Neuronal stem cell (in vitro differentiated cells): ENCODE results near the gene ABCA10.

Experiments used
- DNase-seq: peaks from one replicate; pipeline ENCODE4 v3.0.0-alpha.2; 2013; ENCODE audit warnings: low spot score
- H2AFZ ChIP-seq: one replicate; pipeline ENCODE4 v1.6.1; 2013; ENCODE audit warnings: mild to moderate bottlenecking, low read length, inconsistent platforms
- H2AK5ac ChIP-seq: 2 replicates; pipeline ENCODE4 v1.6.1; 2013; ENCODE audit warnings: low read depth, mild to moderate bottlenecking, inconsistent platforms, low read length, moderate library complexity, mixed read lengths
- H2BK120ac ChIP-seq: 2 replicates; pipeline ENCODE4 v1.6.1; 2013; ENCODE audit warnings: low read depth, mild to moderate bottlenecking, inconsistent platforms, low read length, moderate library complexity, mixed read lengths
- H2BK12ac ChIP-seq: one replicate; pipeline ENCODE4 v1.6.1; 2013; ENCODE audit warnings: low read length, inconsistent platforms
- H2BK15ac ChIP-seq: 2 replicates; pipeline ENCODE4 v1.6.1; 2013; ENCODE audit warnings: mild to moderate bottlenecking, low read length, inconsistent platforms, mixed read lengths
- H2BK5ac ChIP-seq: one replicate; pipeline ENCODE4 v1.6.1; 2013; ENCODE audit warnings: inconsistent platforms, mild to moderate bottlenecking, low read length, moderate library complexity
- H3K14ac ChIP-seq: one replicate; pipeline ENCODE4 v1.6.1; 2013; ENCODE audit warnings: low read length, inconsistent platforms
- H3K18ac ChIP-seq: 2 replicates; pipeline ENCODE4 v1.6.1; 2013; ENCODE audit warnings: low read length, inconsistent platforms
- H3K23ac ChIP-seq: 2 replicates; pipeline ENCODE4 v1.6.1; 2013; ENCODE audit warnings: low read depth, mild to moderate bottlenecking, mixed read lengths, low read length, inconsistent platforms; ENCODE audit not compliant: poor library complexity
- H3K27ac ChIP-seq: replicated peaks from 3 replicates; pipeline ENCODE4 v1.5.1; 2013; ENCODE audit warnings: low read length, inconsistent platforms
- H3K27me3 ChIP-seq, 3 experiments: 2 replicates each; pipeline ENCODE4 v1.6.1; 2013; ENCODE audit warnings: low read length in 3 of 3, mild to moderate bottlenecking in 2 of 3, inconsistent platforms in 1 of 3, low read depth in 1 of 3, mixed read lengths in 1 of 3, moderate library complexity in 1 of 3; ENCODE audit not compliant: control insufficient read depth in 3 of 3, insufficient read depth in 3 of 3
- H3K36me3 ChIP-seq, 2 donors: replicated peaks in 1 of 2; 2 replicates each; pipeline ENCODE4 v1.6.1; 2013; ENCODE audit warnings: low read length in 2 of 2; ENCODE audit not compliant: control insufficient read depth in 2 of 2, insufficient read depth in 2 of 2
- H3K4ac ChIP-seq: 2 replicates; pipeline ENCODE4 v1.6.1; 2013; ENCODE audit warnings: inconsistent platforms, mild to moderate bottlenecking, low read length, moderate library complexity
- H3K4me1 ChIP-seq, 2 donors: 1 replicate in 1 of 2; 2 replicates in 1 of 2; pipeline ENCODE4 v1.6.1; 2013; ENCODE audit warnings: low read length in 2 of 2, low read depth in 1 of 2; ENCODE audit not compliant: control insufficient read depth in 2 of 2, insufficient read depth in 1 of 2
- H3K4me2 ChIP-seq: one replicate; pipeline ENCODE4 v1.6.1; 2013; ENCODE audit warnings: mild to moderate bottlenecking, low read length, inconsistent platforms; ENCODE audit not compliant: insufficient read depth, poor library complexity, severe bottlenecking
- H3K4me3 ChIP-seq, 2 donors: 2 replicates each; pipeline ENCODE4 v1.5.1; 2013; ENCODE audit warnings: low read length in 2 of 2, mild to moderate bottlenecking in 2 of 2, inconsistent platforms in 1 of 2, moderate library complexity in 1 of 2
- H3K79me1 ChIP-seq: one replicate; pipeline ENCODE4 v1.6.1; 2013; ENCODE audit warnings: low read depth, mild to moderate bottlenecking, inconsistent platforms, low read length, moderate library complexity
- H3K9ac ChIP-seq: one replicate; pipeline ENCODE4 v1.6.1; 2013; ENCODE audit warnings: mild to moderate bottlenecking, low read depth, low read length, inconsistent platforms; ENCODE audit not compliant: poor library complexity
- H3K9me3 ChIP-seq, 2 donors: replicated peaks in 1 of 2; 2 replicates each; pipeline versions ENCODE3 to v1.6.1; 2013; ENCODE audit warnings: low read length in 2 of 2, mild to moderate bottlenecking in 2 of 2, inconsistent platforms in 1 of 2, low read depth in 1 of 2, mixed read lengths in 1 of 2, moderate library complexity in 1 of 2; ENCODE audit not compliant: control insufficient read depth in 2 of 2, insufficient read depth in 1 of 2
- H4K8ac ChIP-seq: one replicate; pipeline ENCODE4 v1.6.1; 2013; ENCODE audit warnings: low read depth, mild to moderate bottlenecking, inconsistent platforms, low read length, moderate library complexity
- H4K91ac ChIP-seq: one replicate; pipeline ENCODE4 v1.6.1; 2013; ENCODE audit warnings: low read length, low read depth, mild to moderate bottlenecking, inconsistent platforms; ENCODE audit not compliant: poor library complexity
- WGBS, 2 donors: extraction: QIAGEN DNeasy Blood & Tissue Kit; methylation state at CpG; one replicate each; pipeline ENCODE4 v1.1.7; 2013; ENCODE audit warnings: missing lambda C conversion rate in 2 of 2, mixed read lengths in 1 of 2; ENCODE audit not compliant: insufficient read length in 2 of 2, insufficient replicate concordance in 1 of 2; ENCODE audit errors: extremely low coverage in 2 of 2; 5-methylcytosine and 5-hydroxymethylcytosine counted together

ABCA10 gene

GRCh38 chr17:69144331-69145255 lies 84.0 kb downstream of the ABCA10 start:
- no peak overlapping the region for H2BK15ac ChIP-seq
- H2AFZ ChIP-seq = no peak overlapping the region
- no peaks in the 10 kb centered on the region for H3K27me3 ChIP-seq
- no peak overlapping the region for H4K8ac ChIP-seq
- no peaks in the 10 kb centered on the region for H3K9me3 ChIP-seq
- DNase-seq = no peak
- WGBS, 2 donors = no CpG with 5 or more reads among the region's 2 CpGs
- H3K79me1 ChIP-seq = no peaks in the 10 kb centered on the region
- peaks cover 0 to 2% of the 10 kb centered on the region in 2 donors for H3K4me1 ChIP-seq
- no peak overlapping the region for H3K4me2 ChIP-seq
- H3K23ac ChIP-seq = no peak overlapping the region
- H3K4ac ChIP-seq = no peak overlapping the region
- H3K14ac ChIP-seq = no peak overlapping the region
- no peak overlapping the region for H2BK5ac ChIP-seq
- no peak overlapping the region for H2BK120ac ChIP-seq
- H3K9ac ChIP-seq = no peak overlapping the region
- H3K36me3 ChIP-seq = no peaks in the 10 kb centered on the region
- H2BK12ac ChIP-seq = no peak overlapping the region
- no peak overlapping the region for H2AK5ac ChIP-seq
- no peak overlapping the region for H3K4me3 ChIP-seq
- H4K91ac ChIP-seq = no peak overlapping the region
- H3K27ac ChIP-seq = no peak overlapping the region
- H3K18ac ChIP-seq = no peak overlapping the region

GRCh38 chr17:69143683-69144231 lies 84.9 kb downstream of the ABCA10 start:
- Histone ChIP-seq H2AFZ (no peak overlapping the region), H3K9ac (no peak overlapping the region), H3K79me1 (no peaks in the 10 kb centered on the region), H3K18ac (no peak overlapping the region), H3K23ac (no peak overlapping the region), H2BK120ac (no peak overlapping the region), H3K27ac (no peak overlapping the region), H3K4me1 (peaks cover 0 to 2% of the 10 kb centered on the region in 2 donors), H3K4me2 (no peak overlapping the region), H2BK5ac (no peak overlapping the region), H2AK5ac (no peak overlapping the region), H3K4ac (no peak overlapping the region), H3K36me3 (no peaks in the 10 kb centered on the region), H3K9me3 (no peaks in the 10 kb centered on the region), H2BK15ac (no peak overlapping the region), H4K8ac (no peak overlapping the region), H4K91ac (no peak overlapping the region), H2BK12ac (no peak overlapping the region), H3K14ac (no peak overlapping the region), H3K4me3 (no peak overlapping the region), H3K27me3 (no peaks in the 10 kb centered on the region)
- no CpG with 5 or more reads among the region's 3 CpGs for WGBS, 2 donors
- no peak for DNase-seq

GRCh38 chr17:69143151-69143550 lies 85.5 kb downstream of the ABCA10 start:
- no peak overlapping the region for H3K23ac ChIP-seq
- WGBS, 2 donors = no CpG with 5 or more reads among the region's 1 CpG
- H2BK5ac ChIP-seq = no peak overlapping the region

GRCh38 chr17:69142175-69142802 lies 86.3 kb downstream of the ABCA10 start:
- Histone ChIP-seq H2AFZ (peak overlapping the region; percentile 80), H3K18ac (no peak overlapping the region)

More at GRCh38 chr17:69143151-69143550, 85.5 kb downstream of the ABCA10 start:
- Histone ChIP-seq H4K8ac (no peak overlapping the region), H3K27me3 (no peaks in the 10 kb centered on the region), H2AFZ (no peak overlapping the region), H3K9ac (no peak overlapping the region), H2BK120ac (no peak overlapping the region), H3K4ac (no peak overlapping the region), H3K79me1 (no peaks in the 10 kb centered on the region), H3K14ac (no peak overlapping the region), H4K91ac (no peak overlapping the region), H3K4me1 (peaks cover 0 to 2% of the 10 kb centered on the region in 2 donors), H2AK5ac (no peak overlapping the region), H3K27ac (no peak overlapping the region), H3K9me3 (no peaks in the 10 kb centered on the region), H3K4me3 (no peak overlapping the region), H2BK12ac (no peak overlapping the region), H3K36me3 (no peaks in the 10 kb centered on the region), H2BK15ac (no peak overlapping the region), H3K18ac (no peak overlapping the region), H3K4me2 (no peak overlapping the region)
- no peak for DNase-seq

More at GRCh38 chr17:69142175-69142802, 86.3 kb downstream of the ABCA10 start:
- no peaks in the 10 kb centered on the region for H3K27me3 ChIP-seq
- no peak for DNase-seq
- no CpG with 5 or more reads among the region's 3 CpGs for WGBS, 2 donors
- H3K79me1 ChIP-seq = no peaks in the 10 kb centered on the region
- H3K14ac ChIP-seq = no peak overlapping the region
- H3K4me3 ChIP-seq = no peak overlapping the region
- H3K9me3 ChIP-seq = no peaks in the 10 kb centered on the region
- H3K23ac ChIP-seq = no peak overlapping the region
- no peak overlapping the region for H4K8ac ChIP-seq
- no peak overlapping the region for H3K4me2 ChIP-seq
- no peak overlapping the region for H2AK5ac ChIP-seq
- H2BK15ac ChIP-seq = no peak overlapping the region
- no peaks in the 10 kb centered on the region for H3K4me1 ChIP-seq
- no peak overlapping the region for H4K91ac ChIP-seq
- no peak overlapping the region for H2BK12ac ChIP-seq
- no peak overlapping the region for H2BK120ac ChIP-seq
- H2BK5ac ChIP-seq = no peak overlapping the region
- no peak overlapping the region for H3K4ac ChIP-seq
- H3K36me3 ChIP-seq = no peaks in the 10 kb centered on the region
- no peak overlapping the region for H3K9ac ChIP-seq
- H3K27ac ChIP-seq = no peak overlapping the region
